HG02571 (cell line): ENCODE measurements around the gene CCDC33.

Experiments used
- ATAC-seq: cut with Tn5 transposase; IDR thresholded peaks from one replicate; pipeline ENCODE4 v1.9.1; 2021; ENCODE audit warnings: mild to moderate bottlenecking, moderate library complexity; ENCODE audit not compliant: unreplicated experiment

CCDC33 gene

GRCh38 chr15:74208496-74208895 is 27.6 kb upstream of the CCDC33 start:
- no peak for ATAC-seq

GRCh38 chr15:74208901-74209559 is 27.1 kb upstream of the CCDC33 start:
- ATAC-seq, result no peak

GRCh38 chr15:74209560-74209958 is 26.6 kb upstream of the CCDC33 start:
- no peak for ATAC-seq

- no peak for ATAC-seq
Observed at GRCh38 chr15:74209997-74210671, 26.0 kb upstream of the CCDC33 start.

GRCh38 chr15:74210729-74211128 is 25.4 kb upstream of the CCDC33 start:
- no peak for ATAC-seq

- ATAC-seq, result no peak
Observed at GRCh38 chr15:74211656-74212055, 24.5 kb upstream of the CCDC33 start.

GRCh38 chr15:74212494-74212893 is 23.6 kb upstream of the CCDC33 start:
- no peak for ATAC-seq

GRCh38 chr15:74213858-74214284 is 22.3 kb upstream of the CCDC33 start:
- ATAC-seq, result no peak

- no peak for ATAC-seq
Observed at GRCh38 chr15:74214324-74215021, 21.7 kb upstream of the CCDC33 start.

- no peak for ATAC-seq
Observed at GRCh38 chr15:74215958-74216357, 20.2 kb upstream of the CCDC33 start.

GRCh38 chr15:74216949-74217348 is 19.2 kb upstream of the CCDC33 start:
- no peak for ATAC-seq

- ATAC-seq, result no peak
Observed at GRCh38 chr15:74217907-74218885, 17.9 kb upstream of the CCDC33 start.

- ATAC-seq, result no peak
Observed at GRCh38 chr15:74220475-74221248, 15.5 kb upstream of the CCDC33 start.

- no peak for ATAC-seq
Observed at GRCh38 chr15:74221399-74222239, 14.5 kb upstream of the CCDC33 start.

GRCh38 chr15:74222240-74223119 is 13.6 kb upstream of the CCDC33 start:
- ATAC-seq, result no peak

- no peak for ATAC-seq
Observed at GRCh38 chr15:74225928-74226327, 10.2 kb upstream of the CCDC33 start.

GRCh38 chr15:74226761-74227540 is 9.2 kb upstream of the CCDC33 start:
- ATAC-seq, result no peak
